GM18873 (cell line): Measurements from ENCODE around the gene MTF1.

Source experiments
- ATAC-seq: cut with Tn5 transposase; IDR thresholded peaks from one replicate; pipeline ENCODE4 v1.9.1; 2021; ENCODE audit warnings: mild to moderate bottlenecking, moderate library complexity, moderate number of reproducible peaks; ENCODE audit not compliant: unreplicated experiment, low FRiP score

The MTF1 gene

DNA sequence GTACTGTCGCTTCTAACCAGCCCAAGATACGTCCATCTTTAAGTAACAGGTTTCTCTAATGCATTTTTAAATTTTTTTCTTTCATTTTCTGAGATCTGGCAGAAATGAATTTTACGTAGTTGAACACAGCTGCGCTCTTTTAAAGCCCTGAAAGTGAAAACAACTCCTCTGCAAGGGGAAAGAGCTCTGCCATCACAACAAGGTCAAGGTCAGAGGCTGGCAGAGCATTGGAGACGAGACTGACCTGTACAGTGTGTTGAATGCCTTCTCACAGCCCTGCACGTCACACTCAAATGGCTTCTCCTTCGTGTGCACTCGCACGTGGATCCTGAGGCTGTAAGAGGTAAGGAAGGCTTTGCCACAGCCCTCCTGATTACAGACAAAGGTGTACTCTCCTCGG lies 19.7 kb downstream of the MTF1 start:
- ATAC-seq = no peak

- ATAC-seq = no peak
Observed at GRCh38 chr1:37836788-37837187, 22.6 kb downstream of the MTF1 start.

- ATAC-seq = no peak
Observed at GRCh38 chr1:37831809-37832208, 27.6 kb downstream of the MTF1 start.

DNA sequence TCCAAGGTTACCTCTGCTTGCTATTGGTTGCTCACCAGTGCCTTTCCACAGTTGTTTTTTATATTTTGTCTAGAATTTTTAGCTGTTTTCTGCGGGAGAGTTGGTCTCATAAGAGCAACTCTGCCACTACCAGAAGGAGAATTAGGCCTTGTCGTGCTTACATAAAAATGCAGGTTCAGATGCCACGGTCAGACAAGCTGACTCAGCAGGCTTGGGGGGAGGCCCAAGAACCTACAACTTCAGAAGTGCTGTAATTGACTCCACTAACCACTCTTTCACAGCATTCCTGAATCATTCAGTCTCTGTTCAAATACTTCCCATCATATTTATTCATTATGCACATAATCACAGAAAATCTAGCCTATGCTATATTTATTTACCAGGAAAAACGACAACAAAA lies 28.3 kb downstream of the MTF1 start:
- no peak for ATAC-seq

DNA sequence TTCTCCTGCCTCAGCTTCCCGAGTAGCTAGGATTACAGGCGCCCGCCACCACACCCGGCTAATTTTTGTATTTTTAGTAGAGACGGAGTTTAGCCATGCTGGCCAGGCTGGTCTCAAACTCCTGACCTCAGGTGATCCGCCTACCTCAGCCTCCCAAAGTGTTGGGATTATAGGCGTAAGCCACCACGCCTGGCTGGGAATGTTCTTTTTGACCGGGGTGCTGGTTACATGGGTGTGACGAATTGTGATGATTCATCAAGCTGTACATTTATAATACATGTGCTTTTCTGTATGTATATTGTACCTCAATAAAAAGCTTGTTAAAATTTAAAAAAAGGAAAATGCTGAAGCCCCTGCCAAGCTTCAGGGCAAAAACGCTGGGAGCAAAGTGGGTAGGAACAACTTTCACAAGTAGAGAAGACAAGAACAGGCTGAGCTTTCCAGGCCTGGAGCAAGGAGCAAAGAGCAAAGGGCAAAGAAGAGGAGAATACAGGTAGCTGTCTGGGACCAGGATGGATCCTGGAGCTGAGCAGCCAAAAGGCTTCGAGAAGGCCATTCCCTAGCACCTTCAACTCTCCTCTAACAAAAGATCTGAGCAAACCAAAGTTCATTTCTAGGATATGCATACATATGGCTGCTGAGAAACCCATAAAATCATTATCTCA lies 30.9 kb downstream of the MTF1 start:
- ATAC-seq = no peak

DNA sequence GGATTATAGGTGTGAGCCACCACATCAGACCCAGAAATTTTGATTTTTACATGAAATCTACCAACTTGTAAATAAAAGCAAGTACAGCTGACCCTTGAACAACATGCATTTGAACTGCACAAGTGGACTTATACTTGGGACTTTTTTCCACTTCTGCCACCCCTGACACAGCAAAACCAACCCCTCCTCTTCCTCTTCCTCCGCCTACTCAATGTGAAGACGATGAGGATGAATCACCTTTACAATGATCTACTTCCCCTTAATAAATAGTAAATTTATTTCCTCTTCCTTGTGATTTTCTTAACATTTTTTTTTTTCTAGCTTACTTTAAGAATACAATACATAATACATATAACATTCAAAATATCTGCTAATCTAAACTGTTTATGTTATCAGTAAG lies 33.9 kb downstream of the MTF1 start:
- ATAC-seq = no peak

- ATAC-seq = no peak
Observed at GRCh38 chr1:37824001-37824400, 35.4 kb downstream of the MTF1 start.

DNA sequence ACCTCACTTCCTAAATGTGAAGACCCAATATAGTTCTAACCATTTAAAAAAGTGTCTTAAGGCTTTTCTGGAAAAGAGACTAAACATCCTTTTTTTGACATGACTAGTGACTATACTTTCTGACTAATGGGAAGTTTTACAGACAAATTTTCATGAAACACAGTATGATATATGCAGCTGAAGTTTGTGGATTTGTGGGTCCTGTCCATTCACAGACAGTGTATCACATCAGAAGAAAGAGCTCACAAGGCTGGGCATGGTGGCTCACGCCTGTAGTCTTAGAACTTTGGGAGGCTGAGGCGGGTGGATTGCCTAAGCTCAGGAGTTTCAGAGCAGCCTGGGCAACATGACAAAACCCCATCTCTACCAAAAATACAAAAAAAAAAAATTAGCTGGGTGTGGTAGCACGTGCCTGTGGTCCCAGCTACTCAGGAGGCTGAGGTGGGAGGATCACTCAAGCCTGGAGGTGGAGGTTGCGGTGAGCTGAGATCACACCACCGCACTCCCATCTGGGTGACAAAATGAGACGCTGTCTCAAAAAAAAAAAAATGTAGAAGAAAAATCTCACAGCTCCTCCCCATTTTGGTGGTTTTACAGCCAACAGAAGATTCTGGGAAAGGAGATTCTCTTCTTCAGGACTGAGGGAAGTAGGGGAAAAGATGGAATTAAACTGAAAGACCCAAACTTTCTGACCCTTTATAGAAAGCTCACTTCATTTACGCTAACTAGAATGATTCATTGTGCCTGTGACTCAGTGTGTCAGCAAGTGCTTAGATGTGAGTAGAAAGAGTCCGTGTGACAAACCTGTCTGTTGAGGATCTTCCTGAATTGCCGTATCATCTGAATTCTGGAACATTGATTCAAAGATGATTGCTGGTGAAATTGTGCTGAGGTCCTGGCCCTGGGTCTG lies 36.2 kb downstream of the MTF1 start:
- no peak for ATAC-seq

DNA sequence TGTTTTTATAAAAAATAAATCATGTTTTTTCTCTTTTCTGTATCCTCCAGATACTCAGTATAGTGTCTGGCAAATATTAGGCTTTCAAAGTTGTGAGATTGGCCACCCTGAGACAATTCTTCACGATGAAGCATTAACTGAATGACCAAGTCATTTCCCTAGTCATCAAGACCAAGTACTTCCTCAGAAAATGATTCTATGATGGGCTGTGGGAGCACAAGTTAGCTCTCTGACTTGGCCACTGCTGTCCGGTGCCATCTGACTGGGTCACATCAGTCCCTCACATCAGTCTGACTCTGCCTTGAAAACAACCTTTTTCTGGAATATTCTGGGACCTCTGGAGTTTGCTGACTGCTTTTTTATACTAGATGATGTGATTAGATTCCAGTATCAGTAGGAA lies 37.9 kb downstream of the MTF1 start:
- no peak for ATAC-seq

GRCh38 chr1:37817481-37817880 lies 41.9 kb downstream of the MTF1 start:
- ATAC-seq = no peak

- ATAC-seq = no peak
Observed at GRCh38 chr1:37814252-37814651, 45.1 kb downstream of the MTF1 start.

- no peak for ATAC-seq
Observed at GRCh38 chr1:37813529-37814145, 45.8 kb downstream of the MTF1 start.

DNA sequence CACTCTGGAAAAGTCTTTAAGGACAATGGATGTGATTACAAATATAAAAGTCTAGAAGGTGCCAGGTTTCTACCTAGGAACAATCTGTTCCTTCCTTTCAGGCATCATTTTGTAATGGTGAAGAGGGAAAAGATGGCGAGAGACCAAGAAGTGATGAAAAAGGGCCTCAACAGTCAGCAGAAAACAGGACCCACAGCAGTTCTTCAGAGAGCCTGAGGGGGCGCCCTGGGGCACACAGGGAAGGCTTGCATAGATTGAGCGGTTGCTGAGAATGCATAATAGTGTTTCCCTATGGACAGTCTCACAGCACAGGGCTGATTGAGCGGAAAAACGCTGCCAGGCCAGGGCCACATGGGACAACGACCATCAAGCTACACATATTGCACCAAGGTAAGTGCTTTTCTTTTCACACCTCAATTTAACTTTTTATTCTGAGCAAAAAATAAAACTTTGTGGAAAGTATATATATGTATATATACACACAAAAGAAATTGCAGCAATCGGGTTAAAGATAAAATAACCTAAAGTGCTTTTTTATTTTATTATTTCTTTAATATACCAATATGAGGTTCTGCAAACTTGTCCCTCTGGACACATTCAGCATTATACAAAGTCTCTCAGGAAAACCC lies 48.3 kb downstream of the MTF1 start:
- no peak for ATAC-seq

GRCh38 chr1:37809942-37810341 lies 49.5 kb downstream of the MTF1 start:
- no peak for ATAC-seq

GRCh38 chr1:37808369-37809319 lies 50.7 kb downstream of the MTF1 start:
- ATAC-seq = peak; percentile 2

DNA sequence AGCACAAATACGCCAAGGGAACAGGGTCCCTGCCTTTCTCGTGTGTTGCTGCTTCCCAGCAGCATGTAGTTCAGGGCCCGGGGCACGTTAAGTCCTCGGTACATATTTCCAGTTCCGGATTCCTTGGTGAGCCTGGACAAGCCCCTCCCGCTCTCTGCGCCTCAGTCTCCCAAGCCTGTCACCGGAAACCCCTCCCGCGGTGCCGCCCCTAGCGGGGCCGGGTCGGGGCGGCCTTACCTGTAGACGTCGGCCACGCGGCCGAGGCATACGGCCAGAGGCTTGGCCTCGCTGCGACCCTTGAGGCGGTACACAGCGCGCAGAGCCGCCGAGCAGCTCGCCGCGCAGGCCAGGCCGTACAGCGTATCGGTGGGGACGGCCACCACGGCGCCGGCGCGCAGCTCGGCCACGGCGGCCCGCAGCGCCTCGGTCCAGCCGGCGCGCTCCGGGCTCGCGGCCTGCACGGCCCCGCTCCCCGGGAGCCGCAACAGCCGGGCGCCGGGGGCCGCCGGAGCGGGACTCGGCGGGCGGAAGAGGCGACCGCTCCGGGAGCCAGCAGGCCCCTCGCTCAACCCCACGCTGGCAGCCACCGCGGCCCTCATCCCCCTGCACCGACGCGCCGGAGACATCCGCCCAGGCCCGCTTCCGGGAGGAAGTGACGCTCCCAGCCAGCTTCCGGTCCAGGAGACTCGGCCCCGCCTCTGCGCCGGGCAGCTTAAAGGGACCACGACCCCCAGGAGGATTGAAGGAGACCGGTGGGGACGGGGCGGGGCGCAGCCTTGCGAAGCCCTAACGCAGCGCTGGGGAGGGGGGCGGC lies 51.6 kb downstream of the MTF1 start, which contains the start of the genes C1orf122 and YRDC:
C1orf122 (plus strand) TSS at position 236 of the 814 bp plus-strand sequence. CDS start 615 bp downstream, outside the sequence.
YRDC (minus strand) TSS at position 654 of the 814 bp plus-strand sequence; CDS start at position 626, 28 bp downstream.
- ATAC-seq = peak; percentile 60

GRCh38 chr1:37807220-37807554 lies 52.2 kb downstream of the MTF1 start:
- no peak for ATAC-seq

- ATAC-seq = no peak
Observed at GRCh38 chr1:37802439-37802838, 57.0 kb downstream of the MTF1 start.
